HG03175 (cell line): ENCODE data around the gene DYNLL1.
"Not testable (repeated sequence)": the region's sequence is repeated elsewhere in the genome, so short reads cannot be mapped to it uniquely, and the experiment has no call there.

Source experiments
- ATAC-seq: cut with Tn5 transposase; IDR thresholded peaks from one replicate; pipeline ENCODE4 v1.9.1; 2021; ENCODE audit warnings: mild to moderate bottlenecking, moderate library complexity; ENCODE audit not compliant: unreplicated experiment

Gene DYNLL1

GRCh38 chr12:120504587-120504986, 8.7 kb downstream of the DYNLL1 start:
- no peak for ATAC-seq

DNA sequence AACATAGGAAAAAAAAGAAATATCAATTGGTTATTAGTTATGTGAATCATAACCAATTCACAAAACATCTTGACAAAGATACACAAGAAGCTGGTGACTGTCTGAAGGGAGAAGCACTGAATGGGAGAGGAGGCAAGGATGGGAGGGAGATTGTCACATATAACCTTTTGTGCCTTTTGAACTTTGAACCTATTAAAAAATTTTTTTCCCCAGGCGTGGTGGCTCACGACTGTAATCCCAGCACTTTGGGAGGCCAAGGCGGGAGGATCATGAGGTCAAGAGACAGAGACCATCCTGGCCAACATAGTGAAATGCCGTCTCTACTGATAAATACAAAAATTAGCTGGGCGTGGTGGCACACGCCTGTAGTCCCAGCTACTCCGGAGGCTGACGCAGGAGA, 12.6 kb downstream of the DYNLL1 start:
- ATAC-seq: no peak

- no peak for ATAC-seq
Measured at GRCh38 chr12:120514002-120514401, 18.1 kb downstream of the DYNLL1 start.

DNA sequence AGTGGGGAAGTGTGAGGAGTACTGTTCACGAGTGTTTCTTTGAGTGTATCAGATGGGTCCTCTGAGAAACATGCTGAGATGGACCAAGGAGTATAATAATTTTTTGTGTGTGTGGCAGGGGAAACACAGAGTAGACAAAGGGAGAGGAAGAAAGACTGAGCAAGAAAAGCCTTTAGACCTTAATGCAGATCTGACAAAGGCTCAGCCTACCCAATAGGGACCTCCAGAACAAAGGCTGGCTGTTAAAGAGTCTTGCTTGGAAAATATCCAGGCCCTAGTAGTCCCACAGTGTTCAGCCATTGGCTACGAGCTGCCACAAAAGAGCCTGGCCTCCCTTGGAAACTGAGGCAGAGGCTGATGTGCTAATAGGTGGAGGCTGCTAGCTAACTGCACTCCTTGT, 19.6 kb downstream of the DYNLL1 start:
- ATAC-seq: no peak

- ATAC-seq: not testable (repeated sequence)
Measured at GRCh38 chr12:120519324-120519723, 23.4 kb downstream of the DYNLL1 start.

- no peak for ATAC-seq
Measured at GRCh38 chr12:120522568-120522967, 26.7 kb downstream of the DYNLL1 start.

GRCh38 chr12:120528861-120529525, 33.1 kb downstream of the DYNLL1 start, which contains the start of gene COQ5:
COQ5 (minus strand) TSS chr12:120529158; CDS start chr12:120529141, 17 bp downstream.
- ATAC-seq: peak; percentile 85

DNA sequence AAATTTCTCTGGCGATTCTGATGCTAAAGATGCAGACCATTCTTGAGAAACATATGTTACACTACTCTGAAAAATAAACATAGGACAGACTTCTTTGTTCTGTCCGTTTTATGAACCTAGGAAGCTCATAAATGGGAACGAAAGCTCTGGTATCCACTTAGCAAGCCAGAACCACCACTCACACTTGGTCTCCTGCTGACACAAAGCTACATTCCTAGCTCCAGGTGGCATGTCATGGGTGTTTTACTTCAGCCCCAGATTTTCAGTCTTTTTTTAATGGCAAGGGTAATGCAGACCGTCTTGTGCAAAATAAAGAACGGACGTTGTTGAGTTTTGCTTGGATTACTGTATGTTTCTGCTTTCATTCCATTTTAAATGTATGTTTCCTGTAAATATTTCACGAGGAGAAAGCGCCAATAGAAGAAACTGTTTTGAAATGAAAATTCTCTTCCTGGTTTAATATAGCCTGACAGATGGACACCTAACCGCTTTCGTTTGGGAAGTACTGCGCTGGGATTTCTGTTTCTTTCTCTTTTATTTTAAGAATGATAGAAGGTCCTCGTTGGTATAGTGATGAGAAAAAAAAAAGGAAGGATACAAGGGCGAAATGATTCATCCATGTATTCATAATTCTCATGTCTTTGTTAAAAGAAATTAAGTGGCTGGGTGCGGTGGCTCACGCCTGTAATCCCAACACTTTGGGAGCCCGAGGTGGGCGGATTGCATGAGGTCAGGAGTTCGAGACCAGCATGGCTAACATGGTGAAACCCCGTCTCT, 33.9 kb downstream of the DYNLL1 start:
- ATAC-seq: no peak

DNA sequence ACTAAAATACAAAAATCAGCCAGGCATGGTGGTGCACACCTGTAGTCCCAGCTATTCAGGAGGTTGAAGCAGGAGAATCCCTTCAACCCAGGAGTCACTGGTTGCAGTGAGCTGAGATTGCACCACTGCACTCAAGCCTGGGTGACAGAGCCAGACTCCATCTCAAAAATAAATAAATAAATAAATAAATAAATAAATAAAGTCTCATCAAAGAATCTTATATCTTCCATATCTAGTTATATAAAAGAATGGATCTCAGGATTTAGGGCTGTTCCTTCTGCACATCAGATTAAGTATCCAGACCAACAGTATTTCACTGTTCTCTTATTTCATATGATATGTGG, 34.5 kb downstream of the DYNLL1 start:
- ATAC-seq: not testable (repeated sequence)

GRCh38 chr12:120532701-120533238, 36.9 kb downstream of the DYNLL1 start:
- no peak for ATAC-seq

- peak; percentile 68 for ATAC-seq
Measured at GRCh38 chr12:120534203-120534702, 38.3 kb downstream of the DYNLL1 start, which contains the start of gene RNF10. RNF10 (plus strand) TSS chr12:120534356; CDS start chr12:120534812, 456 bp downstream.

GRCh38 chr12:120534703-120535655, 39.1 kb downstream of the DYNLL1 start:
- ATAC-seq: peak; percentile 38

- no peak for ATAC-seq
Measured at GRCh38 chr12:120536064-120536791, 40.3 kb downstream of the DYNLL1 start.

DNA sequence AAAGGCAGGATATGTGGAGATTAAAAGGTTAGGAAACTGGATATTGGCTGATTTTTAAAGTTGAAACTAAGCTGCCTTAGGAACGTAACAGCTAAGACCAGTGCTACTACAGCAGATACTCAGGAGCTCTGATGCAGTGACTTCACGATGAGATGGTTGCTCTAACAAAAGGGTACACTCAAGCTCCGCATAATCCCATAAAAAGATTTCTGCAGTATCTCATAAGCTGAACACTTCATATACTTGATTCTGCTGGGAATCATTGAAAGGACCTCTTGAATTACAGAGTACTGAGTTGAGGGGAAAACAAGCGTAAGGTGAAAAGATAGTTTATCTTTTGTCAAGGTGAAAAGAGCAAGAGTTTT, 41.9 kb downstream of the DYNLL1 start:
- no peak for ATAC-seq

- no peak for ATAC-seq
Measured at GRCh38 chr12:120538281-120539156, 42.6 kb downstream of the DYNLL1 start.

GRCh38 chr12:120539303-120539702, 43.4 kb downstream of the DYNLL1 start:
- ATAC-seq: no peak

- ATAC-seq: no peak
Measured at GRCh38 chr12:120540445-120540844, 44.5 kb downstream of the DYNLL1 start.

DNA sequence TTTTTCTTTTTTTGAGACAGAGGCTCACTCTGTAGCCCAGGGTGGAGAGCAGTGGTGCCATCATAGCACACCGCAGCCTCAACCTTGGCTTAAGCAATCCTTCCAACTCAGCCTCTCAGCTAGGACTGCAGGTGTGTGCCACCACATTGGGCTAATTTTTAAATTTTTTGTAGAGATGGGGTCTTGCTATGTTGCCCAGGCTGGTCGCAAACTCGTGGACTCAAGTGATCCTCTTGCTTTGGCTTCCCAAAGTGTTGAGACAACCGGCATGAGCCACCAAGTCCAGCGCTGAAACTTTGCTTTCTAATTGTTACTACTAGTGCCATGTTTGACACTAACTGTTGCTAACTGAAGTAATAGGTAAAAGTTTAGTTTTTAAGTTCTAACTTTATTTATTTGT, 46.3 kb downstream of the DYNLL1 start:
- no peak for ATAC-seq

DNA sequence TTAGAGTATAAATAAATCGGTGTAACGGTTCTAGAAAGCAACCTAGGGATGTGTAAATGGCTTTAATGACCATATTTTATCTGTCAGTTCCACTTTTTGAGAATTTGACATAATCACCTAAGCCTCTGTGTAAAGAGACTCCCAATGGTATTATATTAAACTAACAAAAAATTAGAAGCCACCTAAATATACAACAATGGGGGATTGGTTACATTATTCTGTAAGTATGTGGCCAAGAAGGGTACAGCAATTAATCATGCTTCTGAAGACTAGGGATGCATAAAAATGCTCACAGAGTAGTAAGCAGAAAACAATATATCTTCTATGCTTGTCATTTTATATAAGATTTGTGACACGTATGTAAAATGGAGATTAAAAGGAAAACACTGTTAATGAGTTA, 48.8 kb downstream of the DYNLL1 start:
- no peak for ATAC-seq
